ENCODE data around the gene ALG14.

GRCh38 chr1:95108792-95109191, 36.0 kb upstream of the ALG14 start:
- TF ChIP-seq POLR2A (IDR thresholded peaks at IDR 0.05), result no peak
- TF ChIP-seq CTCF (IDR thresholded peaks at IDR 0.05), result no peak

Measured in lower leg skin (tissue), 3 donors.